Raji (cell line): Measurements from ENCODE around the gene OSBPL9.

Experiments used
- POLR2A ChIP-seq: IDR thresholded peaks from 2 replicates; pipeline ENCODE4 v1.6.1; 2011; ENCODE audit warnings: low read depth, low read length, control low read depth; ENCODE audit not compliant: insufficient read depth

OSBPL9 gene

DNA sequence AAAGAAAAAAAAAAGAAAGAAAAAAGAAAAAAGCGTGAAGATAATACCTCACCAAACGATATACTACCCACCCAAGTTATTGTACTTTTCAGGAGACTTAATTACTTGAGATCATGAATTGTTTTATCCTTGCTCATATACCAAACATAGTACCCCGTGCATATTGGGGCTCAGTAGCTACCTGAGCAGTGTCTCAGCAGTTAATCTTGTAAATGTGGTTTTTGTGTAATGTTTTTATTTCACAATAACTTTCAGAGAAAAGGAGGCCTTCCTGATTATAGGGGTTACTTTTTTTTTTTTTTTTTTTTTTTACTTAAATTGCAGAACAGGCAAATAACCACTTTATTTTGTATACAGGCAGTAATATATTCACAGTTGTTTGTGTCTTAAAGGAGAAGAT, 80.3 kb downstream of the OSBPL9 start:
- TF ChIP-seq POLR2A = no peak

DNA sequence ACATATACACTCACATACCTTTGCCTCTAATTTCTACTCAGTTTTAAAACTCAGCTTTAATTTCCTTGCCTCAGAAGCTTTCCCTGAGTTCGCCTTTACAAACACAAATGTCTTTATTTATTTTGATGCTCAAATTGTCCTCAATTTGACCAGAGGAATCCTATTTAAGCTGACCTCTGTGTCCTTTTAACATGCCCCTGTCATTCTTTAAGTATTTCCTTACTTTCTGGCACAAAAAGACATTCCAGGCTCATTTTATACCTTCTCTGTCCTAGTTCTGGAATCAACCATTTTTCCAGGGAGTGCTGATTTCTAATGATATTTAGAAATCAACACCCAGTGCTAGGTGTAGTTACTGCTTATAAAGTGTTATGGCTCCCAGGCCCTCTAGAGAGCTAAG, 82.5 kb downstream of the OSBPL9 start:
- no peak for TF ChIP-seq POLR2A

DNA sequence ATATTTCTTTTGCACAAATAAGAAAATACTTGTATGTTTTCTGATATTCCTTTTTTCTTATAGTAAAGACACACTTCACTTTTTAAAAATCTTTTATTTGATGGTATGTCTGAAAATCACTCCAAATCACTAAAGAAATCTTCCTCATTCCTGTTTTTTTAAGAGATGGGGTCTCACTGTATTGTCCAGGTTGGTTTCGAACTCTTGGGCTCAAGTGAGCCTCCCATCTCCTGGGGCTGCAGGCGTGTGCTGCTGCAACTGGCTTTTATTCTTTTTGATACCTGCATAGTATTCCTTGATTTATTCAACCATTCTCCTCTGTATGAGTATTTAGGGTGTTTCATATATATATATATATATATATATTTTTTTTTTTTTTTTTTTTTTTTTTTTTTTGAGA, 88.1 kb downstream of the OSBPL9 start:
- no peak for TF ChIP-seq POLR2A

DNA sequence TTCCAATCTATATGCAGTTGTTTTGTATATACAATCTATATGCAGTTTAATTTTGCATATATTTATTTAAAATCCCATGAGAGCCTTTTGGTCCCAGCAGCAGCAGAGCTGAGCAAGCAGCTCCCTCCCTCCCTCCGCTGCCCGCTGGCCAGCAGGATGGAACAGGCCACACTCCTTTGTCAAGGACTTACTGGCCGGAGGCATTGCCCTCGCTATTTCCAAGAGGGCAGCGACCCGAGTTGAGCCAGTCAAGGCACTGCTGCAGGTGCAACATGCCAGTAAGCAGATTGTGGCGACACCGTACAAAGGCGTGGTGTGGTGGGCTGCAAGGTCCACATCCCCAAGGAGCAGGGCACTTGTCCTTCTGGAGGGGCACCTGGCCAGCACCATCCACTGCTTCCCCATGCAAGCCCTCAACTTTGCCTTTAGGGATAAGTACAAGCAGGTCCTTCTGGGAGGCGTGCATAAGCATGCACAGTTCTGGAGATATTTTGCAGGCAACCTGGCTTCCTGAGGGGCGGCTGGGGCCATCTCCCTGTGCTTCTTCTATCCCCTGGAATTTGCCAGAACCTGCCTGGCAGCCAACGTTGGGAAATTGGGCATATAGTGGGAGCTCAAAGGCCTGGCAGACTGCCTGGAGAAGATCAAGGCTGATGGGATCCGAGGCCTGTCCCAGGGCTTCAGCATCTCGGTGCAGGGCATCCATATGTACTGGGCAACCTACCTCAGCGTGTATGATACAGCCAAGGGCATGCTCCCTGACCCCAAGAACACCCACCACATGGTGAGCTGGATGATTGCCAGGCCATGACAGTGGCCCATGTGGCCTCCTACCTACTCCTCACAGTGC, 92.2 kb downstream of the OSBPL9 start:
- no peak for TF ChIP-seq POLR2A

DNA sequence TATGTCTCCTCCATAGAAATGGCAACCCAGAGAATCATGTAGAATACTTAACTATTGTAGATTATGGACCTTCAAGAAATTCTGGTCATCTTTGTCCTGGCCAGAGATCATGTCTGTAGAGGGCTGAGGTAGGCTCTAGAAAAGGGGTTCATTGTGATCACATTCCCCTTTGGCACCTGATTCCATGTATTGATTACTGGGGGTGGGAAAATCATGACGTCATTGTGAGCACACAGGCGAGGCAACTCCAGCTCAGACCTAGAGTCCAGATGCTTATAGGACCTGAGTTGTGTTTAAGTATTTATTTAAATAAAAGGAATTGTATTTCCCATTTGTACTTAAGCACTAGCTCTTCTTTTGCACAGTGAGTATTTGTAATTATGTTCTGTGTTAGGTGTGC, 93.1 kb downstream of the OSBPL9 start:
- TF ChIP-seq POLR2A = no peak

DNA sequence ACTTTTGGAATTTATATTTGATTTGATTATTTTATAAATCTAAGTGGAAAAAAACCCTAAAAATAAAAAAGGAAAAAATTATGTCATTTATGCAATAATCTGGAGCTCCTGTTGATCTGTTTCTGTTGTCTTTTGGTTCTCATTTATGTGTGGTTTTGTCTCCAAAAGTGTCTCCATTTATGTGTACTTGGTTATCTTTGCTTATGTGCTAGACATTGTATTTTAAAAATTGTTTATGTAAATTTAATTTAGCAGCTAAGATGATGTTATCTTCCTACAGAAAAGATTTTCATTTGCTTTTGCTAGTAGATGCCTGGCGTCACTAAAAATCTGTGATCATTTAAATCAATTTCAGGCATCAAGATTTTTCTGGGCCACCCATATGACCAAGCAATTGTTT, 95.7 kb downstream of the OSBPL9 start:
- no peak for TF ChIP-seq POLR2A

DNA sequence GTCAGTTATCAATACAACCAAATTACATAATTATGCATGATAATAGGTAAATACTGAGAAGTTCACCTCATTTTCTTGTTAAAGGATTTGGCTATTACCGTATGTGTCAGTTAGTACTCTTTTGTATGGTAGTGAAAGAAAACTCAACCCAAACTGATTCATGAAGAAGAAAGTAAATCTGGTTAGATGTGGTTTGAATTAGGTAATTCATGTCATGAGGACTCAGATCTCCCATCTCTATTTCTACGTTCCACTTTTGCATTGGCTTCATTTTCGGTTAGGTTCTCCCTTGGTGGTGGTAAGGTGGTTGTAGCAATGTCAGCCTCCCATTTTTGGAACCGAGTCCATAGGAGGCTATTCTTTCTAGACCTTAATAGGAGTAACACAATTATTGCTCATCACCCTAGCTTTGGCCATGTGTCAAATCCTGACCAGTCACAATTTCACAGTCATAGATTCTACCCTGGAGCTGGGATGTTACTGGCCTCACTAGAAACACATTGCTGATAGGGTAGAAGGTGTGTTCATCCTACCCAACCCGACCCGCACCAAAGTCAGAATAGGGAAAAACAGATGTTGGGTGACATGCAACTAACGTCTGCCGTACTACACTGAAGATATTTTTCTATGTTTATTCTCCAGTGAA, 97.6 kb downstream of the OSBPL9 start:
- TF ChIP-seq POLR2A = no peak

DNA sequence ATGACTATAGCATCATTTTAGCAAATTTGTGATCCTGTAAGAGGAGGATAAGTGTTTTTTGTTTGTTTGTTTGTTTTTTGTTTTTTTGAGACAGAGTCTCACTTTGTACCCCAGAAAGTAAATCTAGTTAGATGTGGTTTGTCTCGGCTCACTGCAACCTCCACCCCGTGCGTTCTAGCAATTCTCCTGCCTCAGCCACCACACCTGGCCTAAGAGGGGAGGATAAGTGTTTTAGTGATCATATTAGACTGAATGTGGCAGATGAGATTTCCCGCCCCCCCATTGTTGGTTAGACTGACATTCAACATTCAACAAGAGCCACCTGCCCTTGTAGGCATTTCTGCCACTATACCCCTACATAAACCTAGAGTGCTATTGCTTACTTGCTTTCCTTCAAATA, 98.5 kb downstream of the OSBPL9 start:
- no peak for TF ChIP-seq POLR2A

DNA sequence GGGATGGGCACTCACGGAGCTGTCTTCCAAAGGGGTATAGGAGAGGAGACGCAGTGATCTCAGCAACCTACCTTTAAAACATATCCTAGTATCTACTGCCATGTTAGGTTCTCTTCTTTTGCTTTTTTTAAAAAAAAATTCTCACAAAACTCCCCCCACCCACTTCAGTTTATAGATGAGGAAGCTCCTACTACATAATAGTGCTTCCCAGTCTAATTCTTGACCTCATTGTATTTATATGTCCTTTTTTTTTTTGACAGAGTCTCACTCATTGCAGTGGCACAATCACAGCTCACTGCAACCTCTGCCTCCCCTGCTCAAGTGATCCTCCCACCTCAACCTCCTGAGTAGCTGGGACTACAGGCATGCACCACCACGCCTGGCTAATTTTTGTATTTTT, 99.9 kb downstream of the OSBPL9 start:
- no peak for TF ChIP-seq POLR2A

DNA sequence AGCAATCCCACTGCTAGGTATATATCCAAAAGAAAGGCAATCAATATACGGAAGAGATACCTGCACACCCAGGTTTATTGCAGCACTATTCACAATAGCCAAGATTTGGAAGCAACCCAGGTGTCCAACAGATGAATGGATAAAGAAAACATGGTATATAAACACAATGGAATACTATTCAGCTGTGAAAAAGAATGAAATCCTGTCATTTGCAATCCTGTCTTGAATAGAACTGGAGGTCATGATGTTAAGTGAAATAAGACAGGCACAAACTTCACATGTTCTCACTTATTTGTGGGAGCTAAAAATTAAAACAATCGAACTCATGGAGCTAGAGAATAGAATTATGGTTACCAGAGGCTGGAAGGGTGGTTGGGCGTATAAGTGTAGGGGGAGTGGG, 101.0 kb downstream of the OSBPL9 start:
- TF ChIP-seq POLR2A = no peak

DNA sequence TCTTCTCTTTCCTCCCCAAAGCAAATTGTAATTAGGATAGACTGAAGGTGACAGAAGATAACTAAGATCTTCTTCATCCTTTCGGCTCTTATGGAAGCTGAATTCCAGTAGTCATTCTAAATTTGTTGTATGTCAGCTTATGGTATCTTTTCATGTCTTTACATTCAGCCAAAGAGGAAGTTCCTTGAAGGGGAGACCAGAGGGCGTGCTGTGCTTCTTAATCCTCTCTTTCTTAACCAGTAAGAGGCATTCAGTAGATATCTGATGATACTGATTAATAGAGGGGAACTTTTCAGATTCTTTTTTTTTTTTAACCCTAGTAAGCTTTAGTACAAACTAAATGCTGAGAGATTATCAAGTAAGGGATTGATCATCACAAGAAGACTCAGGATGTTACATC, 102.3 kb downstream of the OSBPL9 start:
- TF ChIP-seq POLR2A = no peak

DNA sequence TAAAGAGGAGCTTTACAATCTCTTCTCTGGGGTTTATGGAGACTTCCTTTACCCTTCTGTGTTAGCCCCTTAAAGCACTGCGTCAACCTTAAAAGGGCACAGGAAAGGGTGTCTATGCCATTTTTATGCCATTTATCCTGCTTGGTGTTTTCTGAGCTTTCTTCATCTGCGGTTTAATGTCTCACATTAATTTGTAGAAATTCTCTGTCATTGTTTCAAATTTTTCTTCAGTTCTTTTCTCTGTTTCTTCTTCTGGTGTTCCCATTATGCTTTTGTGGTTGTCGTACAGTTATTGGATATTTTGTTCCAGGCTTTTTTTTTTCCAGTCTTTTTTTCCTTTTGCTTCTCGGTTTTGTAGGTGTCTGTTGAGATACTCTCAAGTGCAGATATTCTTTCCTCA, 107.9 kb downstream of the OSBPL9 start:
- TF ChIP-seq POLR2A = no peak

DNA sequence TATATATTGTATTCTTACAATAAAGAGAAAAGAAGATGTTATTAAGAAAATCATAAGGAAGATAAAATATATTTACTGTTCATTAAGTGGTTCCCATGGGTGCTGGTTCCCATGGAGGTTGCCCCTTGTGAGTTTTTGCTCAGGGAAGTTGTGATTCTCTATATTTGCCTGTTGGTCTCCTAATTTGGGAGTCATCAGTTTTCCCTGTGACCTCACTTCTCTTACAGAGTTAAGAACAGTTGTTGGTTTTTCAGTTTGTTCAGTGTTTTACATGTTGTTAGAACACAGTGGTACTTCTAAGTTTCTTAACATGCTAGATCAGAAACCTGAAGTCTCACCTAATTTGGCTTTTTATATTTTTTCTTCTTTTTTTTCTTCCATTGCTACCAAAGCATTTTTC, 109.2 kb downstream of the OSBPL9 start:
- no peak for TF ChIP-seq POLR2A

DNA sequence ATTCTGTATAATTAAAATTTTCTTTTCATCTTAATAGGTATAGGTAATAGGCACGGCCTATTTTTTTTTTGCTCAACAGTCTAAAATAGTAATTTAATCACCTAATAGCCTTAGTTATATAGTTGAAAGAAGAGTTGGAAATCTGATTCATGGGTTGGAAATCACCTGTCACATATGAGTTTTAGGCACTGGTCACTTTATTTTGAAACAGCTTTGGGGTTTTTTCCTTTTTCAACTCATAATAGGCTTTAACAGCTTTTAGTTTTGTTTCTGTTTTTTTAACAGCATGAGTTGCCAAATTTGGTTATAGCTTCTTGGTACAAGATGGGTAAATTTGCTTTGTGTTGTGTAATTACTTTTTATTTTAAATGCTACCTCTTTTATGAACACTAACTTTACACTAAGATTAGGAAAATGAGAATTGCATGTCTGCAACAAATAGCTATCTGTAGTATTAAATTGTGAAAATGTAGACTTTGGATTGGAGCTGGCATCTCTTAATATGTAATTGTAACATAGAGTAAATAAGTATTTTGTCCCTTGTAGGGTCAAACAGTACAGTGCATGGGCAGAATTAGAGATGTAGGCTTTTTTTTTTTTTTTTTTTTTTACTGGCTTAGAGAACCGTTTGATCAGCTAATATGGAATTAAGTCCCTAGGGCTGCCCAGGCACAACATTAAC, 109.8 kb downstream of the OSBPL9 start:
- no peak for TF ChIP-seq POLR2A

DNA sequence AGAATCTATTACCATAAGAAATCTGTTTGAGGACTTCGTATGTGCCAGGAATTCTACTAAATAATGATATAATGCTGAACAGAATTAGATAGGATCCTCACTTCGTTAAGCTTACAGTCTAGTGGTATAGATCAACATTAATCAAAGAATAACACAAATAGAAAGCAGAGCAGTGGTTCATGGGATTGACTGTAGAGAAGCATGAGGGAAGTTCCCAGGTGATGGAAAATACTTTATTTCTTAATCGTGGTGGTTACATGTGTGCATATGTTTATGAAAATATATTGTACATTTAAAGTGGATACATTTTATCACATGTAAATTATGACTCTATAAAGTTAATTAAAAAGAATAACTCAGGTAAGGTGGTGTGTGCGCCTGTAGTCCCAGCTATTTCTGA, 110.5 kb downstream of the OSBPL9 start:
- TF ChIP-seq POLR2A = no peak

DNA sequence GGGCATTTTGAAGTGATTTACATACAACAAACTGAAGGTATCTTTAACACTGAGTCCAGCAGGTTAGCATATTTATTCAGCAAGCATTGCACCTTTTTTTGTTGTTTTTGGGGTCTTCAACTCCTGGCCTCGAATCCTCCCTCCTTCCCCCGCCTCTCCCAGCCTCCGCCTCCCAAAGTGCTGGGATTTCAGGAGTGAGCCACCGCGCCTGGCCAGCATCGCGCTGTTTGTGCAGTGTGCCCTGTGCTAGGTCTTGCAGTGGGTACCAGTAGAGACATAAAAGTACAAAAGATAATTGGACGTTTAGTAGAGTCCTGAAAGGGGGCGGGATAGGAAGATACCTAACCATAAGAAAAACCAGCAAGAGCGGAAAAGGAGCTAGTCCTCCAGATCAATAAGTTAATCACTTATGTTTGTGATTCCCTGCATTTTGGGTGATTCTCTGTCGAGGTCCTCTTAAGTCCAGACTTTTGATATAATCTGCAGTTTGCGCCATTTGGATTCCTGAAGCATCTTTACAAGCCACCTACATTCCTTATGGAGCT, 111.8 kb downstream of the OSBPL9 start:
- TF ChIP-seq POLR2A = no peak
